GM19395 (cell line): ENCODE results near the gene UQCRHL.

Experiments used
- ATAC-seq: cut with Tn5 transposase; IDR thresholded peaks from one replicate; pipeline ENCODE4 v1.9.1; 2021; ENCODE audit warnings: mild to moderate bottlenecking, moderate library complexity; ENCODE audit not compliant: unreplicated experiment

UQCRHL gene

GRCh38 chr1:15799004-15799867 lies 8.2 kb downstream of the UQCRHL start:
- no peak for ATAC-seq

GRCh38 chr1:15797614-15798390 lies 9.6 kb downstream of the UQCRHL start:
- no peak for ATAC-seq

DNA sequence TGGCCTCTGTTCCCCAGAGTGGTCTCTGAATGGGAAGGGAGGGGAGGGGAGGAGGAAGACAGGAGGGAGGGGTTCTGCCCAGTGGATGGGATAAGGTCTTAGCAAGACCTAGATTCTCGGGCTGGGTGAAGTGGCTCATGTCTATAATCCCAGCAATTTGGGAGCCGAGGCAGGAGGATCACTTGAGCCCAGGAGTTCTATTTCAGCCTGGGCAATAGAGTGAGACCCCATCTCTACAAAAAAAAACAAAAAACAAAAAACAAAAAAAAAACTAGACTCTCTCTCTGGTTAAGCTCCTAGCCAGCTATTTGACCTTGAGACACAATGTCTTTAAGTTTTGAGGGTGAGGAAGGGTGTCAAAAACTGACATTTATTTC lies 11.4 kb downstream of the UQCRHL start:
- no peak for ATAC-seq

DNA sequence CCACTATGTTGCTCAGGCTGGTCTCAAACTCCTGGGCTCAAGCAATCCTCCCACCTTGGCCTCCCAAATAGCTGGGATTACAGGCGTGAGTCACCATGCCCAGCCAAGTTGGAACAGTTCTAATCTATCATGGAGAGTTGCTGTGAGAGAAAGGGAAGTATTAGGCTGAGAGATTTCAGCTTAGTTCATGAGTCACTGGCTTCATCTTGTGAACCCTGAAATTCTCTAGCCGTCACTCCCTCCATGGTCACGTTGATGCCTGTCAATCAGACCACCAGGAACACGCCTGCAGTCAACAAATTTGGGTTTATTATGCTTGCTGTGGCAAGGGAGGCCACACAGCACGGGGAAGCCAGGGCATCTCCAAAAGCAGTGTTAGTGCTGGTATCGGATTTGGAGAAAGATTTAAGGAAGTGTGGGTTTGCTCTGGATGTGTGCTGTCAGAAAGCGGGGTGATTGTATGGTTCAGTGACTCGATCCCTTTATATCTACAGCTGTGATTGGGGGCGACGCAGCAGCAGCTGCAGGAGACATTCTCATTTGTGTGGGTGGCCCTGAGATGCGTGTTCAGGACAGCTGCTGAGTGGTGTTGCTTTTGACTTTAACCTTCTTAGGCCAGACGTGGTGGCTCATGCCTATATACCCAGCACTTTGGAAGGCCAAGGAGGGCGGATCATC lies 18.7 kb downstream of the UQCRHL start:
- no peak for ATAC-seq

DNA sequence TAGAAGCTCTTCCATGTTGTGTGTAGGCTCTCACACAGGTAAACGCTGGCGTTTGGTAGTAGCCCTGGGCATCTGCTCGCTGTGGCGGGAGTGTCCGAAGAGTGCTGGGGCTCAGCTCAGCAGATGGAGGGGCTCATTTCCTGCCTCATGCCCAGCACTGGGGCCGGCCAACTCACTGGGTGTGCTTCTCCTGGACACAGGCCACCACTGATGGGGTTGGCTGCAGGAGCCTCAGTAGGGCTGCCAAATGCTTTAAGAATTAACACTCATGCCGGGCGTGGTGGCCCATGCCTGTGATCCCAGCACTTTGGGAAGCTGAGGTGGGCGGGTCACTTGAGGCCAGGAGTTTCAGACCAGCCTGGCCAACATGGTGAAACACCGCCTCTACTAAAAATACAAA lies 20.9 kb downstream of the UQCRHL start:
- ATAC-seq, result no peak

DNA sequence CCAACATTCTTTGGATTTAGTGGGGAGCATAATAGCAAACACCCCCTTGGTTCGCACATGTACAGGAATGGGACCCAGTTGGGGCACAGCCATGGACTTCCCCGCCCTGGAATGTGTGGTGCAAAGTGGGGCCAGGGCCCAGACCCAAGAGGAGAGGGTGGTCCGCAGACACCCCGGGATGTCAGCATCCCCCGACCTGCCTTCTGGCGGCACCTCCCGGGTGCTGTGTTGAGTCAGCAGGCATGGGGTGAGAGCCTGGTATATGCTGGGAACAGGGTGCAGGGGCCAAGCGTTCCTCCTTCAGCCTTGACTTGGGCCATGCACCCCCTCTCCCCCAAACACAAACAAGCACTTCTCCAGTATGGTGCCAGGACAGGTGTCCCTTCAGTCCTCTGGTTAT lies 21.8 kb downstream of the UQCRHL start:
- no peak for ATAC-seq

DNA sequence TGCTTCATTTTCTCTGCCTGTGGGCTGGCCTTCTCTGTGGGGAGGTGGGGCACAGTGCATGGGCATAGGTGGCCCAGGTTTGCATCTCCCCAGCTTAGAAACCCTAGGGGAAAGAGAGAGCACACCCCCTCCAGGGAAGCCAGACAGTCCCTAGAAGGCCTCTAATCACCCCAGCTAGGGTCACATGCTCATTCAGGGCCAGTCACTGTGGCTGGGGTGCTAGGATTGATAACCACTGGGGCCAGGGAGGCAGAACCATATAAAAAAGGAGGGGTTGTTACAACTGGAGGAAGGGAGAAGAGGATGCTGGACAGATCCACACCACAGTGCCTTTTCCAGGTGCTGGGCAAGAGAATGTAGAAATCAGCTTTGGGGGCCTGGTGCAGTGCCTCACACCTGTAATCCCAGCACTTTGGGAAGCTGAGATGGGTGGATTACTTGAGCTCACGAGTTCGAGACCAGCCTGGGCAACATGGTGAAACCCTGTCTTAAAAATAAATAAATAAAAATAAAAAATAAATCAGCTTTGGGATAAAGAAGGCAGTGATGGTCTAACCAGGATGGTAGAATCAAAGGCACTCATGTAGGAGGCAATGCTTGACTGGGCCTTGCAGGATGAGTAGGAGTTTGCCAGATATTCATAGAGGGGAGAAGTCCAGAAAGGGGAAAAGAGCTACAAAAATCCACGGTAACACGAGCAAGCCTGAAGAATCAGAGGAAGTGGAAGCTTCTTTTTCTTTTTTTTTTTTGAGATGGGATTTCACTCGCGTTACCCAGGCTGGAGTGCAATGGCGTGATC lies 29.3 kb downstream of the UQCRHL start:
- no peak for ATAC-seq

DNA sequence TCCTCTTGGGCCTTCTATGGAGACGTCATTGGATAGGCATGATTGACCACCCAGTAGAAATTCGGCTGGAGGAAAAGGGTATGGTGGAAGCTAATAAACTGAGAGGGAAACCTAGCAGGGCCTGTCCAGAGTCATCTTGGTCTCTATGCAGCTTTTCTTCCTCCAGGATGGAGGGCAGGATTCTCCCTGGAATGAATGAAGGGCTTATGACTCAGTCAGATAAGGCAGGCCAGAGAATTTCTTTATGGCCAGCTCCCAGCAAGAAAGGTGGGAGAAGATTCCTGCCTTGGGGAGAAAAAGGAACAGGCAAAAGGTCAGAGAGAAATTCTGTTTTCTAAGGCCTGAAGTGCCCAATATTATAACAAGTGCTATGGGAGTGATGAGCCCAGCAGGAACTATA lies 31.7 kb downstream of the UQCRHL start:
- no peak for ATAC-seq

DNA sequence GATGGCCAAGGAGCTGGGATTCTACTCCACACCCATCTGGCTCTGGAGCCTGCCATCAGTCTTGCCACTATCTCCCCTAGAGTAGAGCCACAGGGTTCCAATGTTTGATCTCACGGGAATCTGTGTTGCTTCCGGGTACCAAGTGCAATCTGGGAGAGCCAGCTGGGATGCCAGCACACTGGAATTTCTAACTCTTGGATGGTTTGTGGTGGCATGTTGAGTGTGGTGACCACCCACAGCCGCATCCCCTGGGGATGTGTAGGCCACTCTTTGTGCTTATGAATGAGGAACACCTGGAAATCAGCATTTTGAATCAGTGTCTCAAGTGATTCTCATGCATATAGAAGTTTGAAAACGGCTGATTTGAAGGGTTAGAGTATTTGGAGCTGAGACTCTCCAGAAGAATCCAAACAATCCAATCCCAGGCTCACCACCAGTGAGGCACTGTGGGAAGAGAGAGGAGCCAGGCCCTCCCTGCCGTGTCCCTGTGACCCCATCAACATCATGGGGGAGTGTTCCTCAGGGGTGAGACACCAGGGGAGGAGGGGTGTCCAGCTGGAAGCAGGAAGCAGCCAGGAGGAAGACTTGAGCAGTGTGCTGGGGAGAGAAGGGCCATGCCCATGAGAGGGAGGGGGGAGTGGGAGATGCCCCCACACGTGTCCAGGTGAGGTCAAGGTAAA lies 35.5 kb downstream of the UQCRHL start:
- ATAC-seq, result no peak

- no peak for ATAC-seq
Observed at GRCh38 chr1:15770313-15770962, 37.0 kb downstream of the UQCRHL start.

- ATAC-seq, result no peak
Observed at GRCh38 chr1:15768388-15768787, 39.1 kb downstream of the UQCRHL start.

DNA sequence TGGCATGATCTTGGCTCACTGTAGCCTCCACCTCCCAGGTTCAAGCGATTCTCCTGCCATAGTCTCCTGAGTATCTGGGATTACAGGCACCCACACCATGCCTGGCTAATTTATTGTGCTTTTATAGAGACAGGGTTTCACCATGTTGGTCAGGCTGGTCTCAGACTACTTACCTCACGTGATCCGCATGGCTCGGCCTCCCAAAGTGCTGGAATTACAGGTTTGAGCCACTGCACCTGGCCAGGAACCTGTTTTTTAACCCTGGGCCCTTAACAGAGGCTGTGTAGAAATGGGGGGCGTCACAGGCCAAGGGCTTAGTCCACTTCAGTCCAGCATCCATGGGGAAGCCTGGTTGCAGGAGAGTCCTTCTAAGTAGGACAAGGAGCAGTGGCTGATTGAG lies 39.5 kb downstream of the UQCRHL start:
- no peak for ATAC-seq

- ATAC-seq, result no peak
Observed at GRCh38 chr1:15765495-15766194, 41.8 kb downstream of the UQCRHL start.

GRCh38 chr1:15764890-15765289 lies 42.6 kb downstream of the UQCRHL start:
- no peak for ATAC-seq

- ATAC-seq, result no peak
Observed at GRCh38 chr1:15764269-15764764, 43.1 kb downstream of the UQCRHL start.

DNA sequence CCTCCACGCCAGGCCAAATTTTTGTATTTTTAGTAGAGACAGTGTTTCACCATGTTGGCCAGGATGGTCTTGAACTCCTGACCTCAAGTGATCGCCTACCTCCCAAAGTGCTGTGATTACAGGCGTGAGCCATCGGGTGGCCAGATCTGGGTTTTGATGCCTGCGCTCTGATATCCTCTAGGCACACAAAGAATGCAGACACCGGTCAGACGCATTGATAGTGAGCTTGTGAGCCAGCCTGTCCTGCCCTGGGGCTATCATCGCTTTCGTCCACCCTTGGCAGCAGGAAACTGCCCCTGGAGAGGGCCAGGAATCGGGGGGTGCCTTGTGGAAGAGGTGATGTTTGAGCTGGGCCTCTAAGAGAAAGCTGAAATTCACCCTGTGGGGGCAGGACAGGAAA lies 44.9 kb downstream of the UQCRHL start:
- no peak for ATAC-seq

DNA sequence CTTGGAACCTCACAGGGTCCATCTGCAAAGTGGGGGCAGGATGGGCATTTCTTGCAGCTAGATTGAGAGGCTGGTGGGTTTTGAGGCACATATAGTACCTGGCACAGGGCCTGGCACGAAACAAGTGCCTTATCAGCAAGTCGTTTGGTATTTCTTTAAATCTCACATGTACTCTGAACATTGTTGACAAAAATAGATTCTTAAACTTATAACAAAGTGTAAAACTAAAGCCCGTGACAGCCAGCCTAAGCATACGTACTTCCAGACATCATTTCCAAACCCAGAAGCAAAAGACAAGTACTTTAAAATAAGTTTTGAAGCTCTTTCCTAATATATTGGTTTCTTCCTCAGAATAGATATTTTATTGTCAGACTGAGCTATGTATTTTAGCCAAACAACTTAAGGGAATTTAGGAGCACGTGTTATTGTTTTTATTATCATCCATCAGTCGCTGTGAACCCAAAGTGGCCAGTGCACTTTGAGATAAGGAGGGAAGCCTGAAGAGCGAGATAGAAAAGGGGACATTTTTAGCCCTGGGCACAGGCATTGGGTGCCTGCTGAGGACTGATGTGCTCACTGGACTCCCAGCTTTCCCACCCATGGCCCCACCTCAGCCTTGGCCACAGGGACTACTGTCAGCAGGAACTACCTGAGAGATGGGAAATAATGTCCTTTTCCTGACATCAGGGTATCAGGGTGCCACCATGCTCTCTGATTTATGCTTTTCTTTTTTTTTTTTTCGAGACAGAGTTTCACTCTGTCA lies 45.9 kb downstream of the UQCRHL start:
- ATAC-seq, result no peak

DNA sequence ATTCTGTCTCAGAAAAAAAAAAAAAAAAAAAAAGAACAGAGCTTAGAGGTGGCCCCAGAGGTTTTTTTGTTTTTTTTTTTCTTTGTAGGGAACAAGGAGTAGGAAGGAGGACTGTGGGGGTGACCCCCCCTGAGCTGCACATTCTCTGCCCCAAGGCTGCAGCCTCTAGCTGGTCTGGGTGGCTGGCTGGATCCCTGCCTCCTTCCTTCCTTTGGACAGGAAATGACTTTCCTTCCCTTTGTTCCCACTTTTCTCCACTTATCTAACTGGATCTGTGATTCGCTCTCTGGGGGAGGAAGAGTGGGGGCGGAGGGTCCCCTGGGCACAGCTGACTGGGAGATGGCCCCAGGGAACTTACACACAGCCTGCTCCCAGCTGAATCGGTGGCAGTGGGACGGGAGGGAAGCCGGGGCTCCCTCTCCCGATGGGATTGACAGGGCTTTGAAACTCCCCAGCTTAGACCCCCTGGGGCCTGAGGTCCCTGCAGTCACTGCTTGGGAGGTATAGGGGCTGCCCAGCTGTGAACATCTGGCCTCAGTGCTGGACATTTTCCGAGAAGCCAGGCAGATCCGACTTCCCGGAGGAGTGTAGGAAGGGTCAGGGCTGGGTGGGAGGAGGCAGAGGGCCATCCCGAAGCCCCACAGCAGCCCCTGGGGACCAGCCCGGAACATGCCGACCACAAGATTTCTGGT lies 46.8 kb downstream of the UQCRHL start:
- no peak for ATAC-seq
